Measurements from ENCODE around the gene PTPN13. TPM values are rescaled to one million over a fixed set of nuclear protein-coding genes. Genes with fewer than 3 reads are reported as not detected.

Gene PTPN13
- total and polyA plus RNA-seq, 8 donors = 2.3 to 38.6 (median 5.4) TPM

- Histone ChIP-seq H3K27me3 (no peaks in the 10 kb centered on the region), H3K27ac (no peak overlapping the region), H3K4me3 (no peak overlapping the region), H3K36me3 (no peaks in the 10 kb centered on the region), H3K9me3 (no peaks in the 10 kb centered on the region), H3K4me1 (peaks cover 0 to 7% (median 0%) of the 10 kb centered on the region in 4 donors)
- intact Hi-C loops (cut with DNase I; ENCODE audit: low total_unique reads) = no loop called here
- TF ChIP-seq EP300 (IDR thresholded peaks at IDR 0.05) (no peak), POLR2AphosphoS5 (IDR thresholded peaks at IDR 0.05) (no peak), POLR2A (IDR thresholded peaks at IDR 0.05) (no peak), CTCF (IDR thresholded peaks at IDR 0.05) (no peak)
- DNase-seq = no peak
Observed at GRCh38 chr4:86554646-86555045, 39.5 kb upstream of the PTPN13 start.

GRCh38 chr4:86556791-86557415 lies 37.2 kb upstream of the PTPN13 start:
- intact Hi-C loops (cut with DNase I; ENCODE audit: low total_unique reads) = no loop called here
- TF ChIP-seq EP300 (IDR thresholded peaks at IDR 0.05) = no peak
- no peak for TF ChIP-seq CTCF (IDR thresholded peaks at IDR 0.05)
- no peak for TF ChIP-seq POLR2A (IDR thresholded peaks at IDR 0.05)
- TF ChIP-seq POLR2AphosphoS5 (IDR thresholded peaks at IDR 0.05) = no peak
- DNase-seq = no peak
- Histone ChIP-seq H3K4me3 (no peak overlapping the region), H3K36me3 (no peaks in the 10 kb centered on the region), H3K27ac (no peak overlapping the region), H3K27me3 (no peaks in the 10 kb centered on the region), H3K9me3 (no peaks in the 10 kb centered on the region), H3K4me1 (peaks cover 0 to 23% (median 8%) of the 10 kb centered on the region in 4 donors)

DNA sequence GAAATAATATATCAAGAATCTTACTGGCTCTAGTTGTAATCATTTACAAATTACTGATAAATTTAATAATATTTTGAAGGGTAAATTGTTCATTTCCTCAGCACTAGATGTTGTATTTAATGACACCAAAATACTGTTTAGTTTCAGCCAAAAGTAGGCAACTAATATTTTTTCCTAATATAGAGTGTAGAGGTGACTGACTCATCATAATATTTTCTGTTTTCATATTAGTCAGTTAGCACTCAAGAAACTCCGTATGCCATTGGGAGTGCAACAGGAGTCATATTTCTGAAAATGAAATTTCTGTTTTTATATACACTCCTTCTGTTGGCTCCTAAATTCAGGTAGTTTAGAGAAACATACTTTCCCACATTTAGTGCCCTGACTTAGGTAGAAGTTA lies 36.6 kb upstream of the PTPN13 start:
- Histone ChIP-seq H3K36me3 (no peaks in the 10 kb centered on the region), H3K4me1 (peaks cover 0 to 23% (median 8%) of the 10 kb centered on the region in 4 donors), H3K4me3 (no peak overlapping the region), H3K9me3 (no peaks in the 10 kb centered on the region), H3K27me3 (no peaks in the 10 kb centered on the region), H3K27ac (no peak overlapping the region)
- TF ChIP-seq EP300 (IDR thresholded peaks at IDR 0.05) (no peak), POLR2A (IDR thresholded peaks at IDR 0.05) (no peak), CTCF (IDR thresholded peaks at IDR 0.05) (no peak)
- DNase-seq = no peak
- intact Hi-C loops (cut with DNase I; ENCODE audit: low total_unique reads) = no loop called here
- 54 to 83% (median 70%) methylated on average over 1 of the region's 1 CpG for WGBS, 5 donors

- 74 to 93% (median 92%) methylated on average over 5 of the region's 5 CpGs for WGBS, 5 donors
- Histone ChIP-seq H3K4me1 (peaks cover 0 to 23% (median 8%) of the 10 kb centered on the region in 4 donors), H3K27ac (no peak overlapping the region), H3K27me3 (no peaks in the 10 kb centered on the region), H3K36me3 (no peaks in the 10 kb centered on the region), H3K9me3 (no peaks in the 10 kb centered on the region), H3K4me3 (no peak overlapping the region)
- no peak for TF ChIP-seq CTCF (IDR thresholded peaks at IDR 0.05)
- DNase-seq = no peak
- intact Hi-C loops (cut with DNase I; ENCODE audit: low total_unique reads) = no loop called here
Observed at GRCh38 chr4:86558258-86558657, 35.9 kb upstream of the PTPN13 start.
